Activated effector memory CD4-positive, alpha-beta T cell treated with Interleukin-2 at 50 U/mL for 16 hours (primary cell): ENCODE data around the gene DLK2.
"Not testable (repeated sequence)": the region's sequence is repeated elsewhere in the genome, so short reads cannot be mapped to it uniquely, and the experiment has no call there.

Experiments used
- DNase-seq: peaks from one replicate; pipeline ENCODE4 v3.0.0-alpha.2; 2020

Gene DLK2

DNA sequence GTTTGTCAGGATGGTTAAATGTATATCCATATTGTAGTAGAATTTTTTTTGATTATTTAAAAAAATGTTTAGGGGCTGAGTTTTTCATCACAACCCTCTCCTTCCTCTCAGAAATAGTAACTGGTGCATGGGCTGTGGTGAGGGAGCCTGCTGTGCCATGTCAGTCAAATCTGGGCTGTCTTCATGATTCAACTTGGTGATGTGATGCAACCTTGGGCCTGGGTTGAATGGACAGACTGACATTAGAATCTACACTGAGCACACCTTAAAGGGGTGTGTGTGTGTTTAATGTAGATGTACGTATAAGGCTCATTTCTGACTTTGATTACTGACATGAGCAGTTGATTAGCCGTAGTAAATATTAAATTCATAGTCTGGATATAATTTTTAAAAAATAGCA is 25.7 kb upstream of the DLK2 start:
- DNase-seq: no peak

DNA sequence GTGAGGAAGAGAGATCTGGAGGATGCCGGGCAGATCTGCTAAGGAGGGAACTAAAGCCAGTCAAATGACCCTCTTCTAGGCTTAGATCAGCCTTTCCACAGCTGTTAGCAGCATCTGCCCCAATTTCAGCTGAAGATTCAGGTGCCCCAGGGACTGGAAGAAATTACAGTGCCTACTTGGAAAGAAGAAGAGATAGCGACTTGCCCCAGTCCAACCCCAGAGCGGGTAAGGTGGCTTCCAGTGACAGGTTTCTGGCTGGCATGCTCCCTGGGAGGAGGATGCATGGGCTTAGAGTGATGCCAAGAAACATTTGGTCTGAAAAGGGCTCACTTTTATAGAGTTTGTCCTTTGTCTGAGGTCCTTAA is 22.6 kb upstream of the DLK2 start:
- no peak for DNase-seq

DNA sequence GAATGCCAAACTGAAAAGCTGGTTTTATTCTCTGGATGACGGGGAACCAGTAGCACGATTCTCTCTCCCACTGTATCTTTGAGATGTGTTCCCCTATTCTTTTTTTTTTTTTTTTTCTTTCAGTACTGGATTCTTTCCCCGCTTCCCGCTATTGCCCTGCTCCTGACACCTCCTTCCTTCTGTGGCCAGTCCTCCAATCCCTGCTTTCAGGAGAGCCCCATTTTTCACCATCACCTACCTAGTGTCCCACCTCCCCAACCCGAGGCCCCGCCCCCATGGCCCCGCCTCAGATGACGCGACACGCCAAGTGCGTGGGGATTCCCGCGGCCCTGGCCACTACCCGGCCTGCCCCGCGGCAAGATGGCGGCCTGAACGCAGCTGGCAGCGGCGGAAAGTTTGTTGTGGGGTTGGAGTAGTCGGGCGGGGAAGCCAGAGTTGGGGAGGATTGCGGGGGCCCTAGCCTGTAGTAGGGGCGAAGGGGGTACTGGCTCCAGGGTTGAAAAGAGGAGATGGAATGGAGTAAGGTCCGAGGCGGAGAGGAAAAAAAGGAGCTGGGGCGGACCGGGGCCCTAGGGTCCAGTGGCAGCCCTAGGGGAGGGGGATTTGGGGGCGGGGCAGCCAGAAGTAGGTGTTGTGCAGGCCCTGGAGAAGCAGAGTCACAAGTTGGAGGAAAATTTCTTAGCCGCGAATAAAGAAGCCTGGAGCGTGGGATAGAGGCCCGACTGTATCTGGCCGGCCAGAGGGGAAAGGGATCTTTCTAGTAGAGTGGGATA is 22.1 kb upstream of the DLK2 start, which contains the start of gene TJAP1:
TSS of gene TJAP1 (plus strand) at position 336 of the 773 bp plus-strand sequence. CDS start 21,432 bp downstream, outside the sequence.
- peak; percentile 93 for DNase-seq

DNA sequence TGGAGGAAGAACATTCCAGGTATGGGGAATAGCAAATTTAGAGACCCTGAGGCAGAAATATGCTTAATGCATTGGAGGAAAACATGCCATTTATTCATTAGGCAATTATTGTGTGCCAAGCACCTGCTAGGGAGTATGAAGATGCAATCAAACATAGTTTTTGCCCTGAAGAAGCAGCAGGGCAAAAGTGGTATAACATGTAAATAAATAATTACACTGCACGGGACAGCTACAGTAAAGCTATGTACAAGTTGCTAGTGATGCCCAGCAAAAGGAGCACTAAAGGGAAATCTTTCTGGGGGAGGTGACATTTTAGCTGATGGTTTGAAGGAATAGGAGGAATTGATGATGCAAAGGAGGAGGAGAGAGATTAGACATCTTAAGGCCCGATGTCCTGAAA is 21.4 kb upstream of the DLK2 start:
- no peak for DNase-seq

DNA sequence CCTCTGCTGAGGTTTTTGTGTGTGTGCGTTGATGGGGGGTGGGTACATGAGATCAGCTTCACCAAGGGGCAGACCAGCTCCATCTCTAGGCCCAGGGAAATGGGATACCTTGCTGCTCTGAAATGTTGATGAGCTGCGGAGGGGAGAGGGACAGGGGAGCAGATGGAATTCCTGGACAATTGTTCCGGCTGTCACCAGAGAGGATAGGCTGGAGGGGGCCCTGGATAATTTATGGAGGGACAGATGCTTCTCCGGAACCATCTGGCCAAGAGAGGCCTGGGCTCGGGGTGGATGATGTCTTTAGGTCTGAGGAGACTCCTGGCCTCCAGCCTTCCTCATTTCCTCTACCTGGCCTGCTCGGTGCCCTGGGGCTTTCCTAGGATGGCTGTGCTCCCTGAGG is 20.2 kb upstream of the DLK2 start:
- DNase-seq: no peak

- no peak for DNase-seq
Observed at GRCh38 chr6:43472515-43472914, 17.2 kb upstream of the DLK2 start.

DNA sequence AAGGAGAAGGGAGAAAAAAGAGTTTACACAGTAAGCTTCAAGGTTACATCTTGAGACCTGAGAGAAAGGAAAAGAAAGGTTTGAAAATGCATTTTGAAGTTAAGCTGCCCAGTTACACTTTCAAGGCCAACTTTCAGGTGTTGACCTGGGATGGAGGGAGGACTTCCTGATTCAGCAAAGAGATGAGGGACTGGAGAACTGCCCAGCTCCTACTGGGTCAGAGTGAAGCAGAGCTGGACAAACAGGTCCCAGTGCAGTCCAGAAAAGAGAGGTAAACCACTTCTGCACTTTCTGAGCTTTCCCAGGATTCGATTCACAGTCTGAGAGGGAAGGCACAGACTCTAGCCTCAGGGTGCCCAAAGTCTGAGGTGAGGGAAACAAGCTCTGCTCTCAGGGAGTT is 16.1 kb upstream of the DLK2 start:
- no peak for DNase-seq

GRCh38 chr6:43469947-43470346 is 14.6 kb upstream of the DLK2 start:
- no peak for DNase-seq

GRCh38 chr6:43468748-43469681 is 13.7 kb upstream of the DLK2 start:
- DNase-seq: no peak

DNA sequence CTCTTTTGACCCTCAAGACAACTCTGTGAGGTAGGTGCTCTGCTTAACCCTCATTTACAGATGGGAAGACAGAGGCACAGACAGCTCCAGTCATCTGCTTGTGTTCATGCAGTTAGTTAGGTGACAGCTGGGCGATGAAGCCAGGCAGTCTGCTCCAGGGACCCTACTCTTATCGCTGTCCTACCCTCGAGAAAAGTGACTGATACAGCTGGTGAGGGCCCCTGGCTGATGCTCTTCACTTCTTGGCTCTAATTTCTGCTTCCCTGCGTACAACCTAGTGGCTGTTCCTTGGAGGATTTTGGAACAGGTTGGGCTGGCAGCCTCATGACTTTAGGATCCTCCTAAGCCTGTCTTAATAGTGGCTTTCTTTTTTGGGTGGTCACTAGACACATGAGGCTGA is 12.9 kb upstream of the DLK2 start:
- no peak for DNase-seq

DNA sequence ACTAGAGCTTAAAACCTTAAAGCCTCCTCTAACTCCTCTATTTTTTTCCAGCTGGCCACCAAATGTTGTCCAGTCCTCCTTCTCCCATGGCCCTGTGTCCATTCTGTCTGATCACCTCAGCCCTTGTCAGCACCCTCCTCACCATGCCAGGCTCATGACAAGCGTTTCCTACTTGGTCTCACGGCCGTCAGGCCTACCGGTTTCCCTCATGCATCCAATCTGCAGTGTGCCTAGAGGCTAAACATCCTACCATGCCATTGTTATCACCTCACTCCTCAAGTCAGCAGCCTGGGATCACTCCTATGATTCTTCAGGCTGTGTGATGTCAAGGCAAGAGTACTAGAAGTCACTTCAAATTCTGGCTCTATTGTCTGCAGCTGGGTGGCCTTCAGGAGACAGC is 12.4 kb upstream of the DLK2 start:
- DNase-seq: no peak

DNA sequence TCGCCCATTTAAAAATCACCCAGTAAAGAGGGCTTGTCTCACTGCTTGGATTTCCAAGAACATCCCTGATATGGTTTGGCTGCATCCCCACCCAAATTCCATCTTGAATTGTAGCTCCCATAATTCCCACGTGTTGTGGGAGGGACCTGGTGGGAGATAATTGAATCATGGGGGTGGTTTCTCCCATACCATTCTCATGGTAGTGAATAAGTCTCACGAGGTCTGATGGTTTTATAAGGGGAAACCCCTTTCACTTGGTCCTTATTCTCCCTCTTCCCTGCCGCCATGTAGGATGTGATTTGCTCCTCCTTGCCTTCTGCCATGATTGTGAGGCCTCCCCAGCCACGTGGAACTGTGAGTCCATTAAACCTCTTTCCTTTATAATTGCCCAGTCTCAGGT is 11.9 kb upstream of the DLK2 start:
- not testable (repeated sequence) for DNase-seq

DNA sequence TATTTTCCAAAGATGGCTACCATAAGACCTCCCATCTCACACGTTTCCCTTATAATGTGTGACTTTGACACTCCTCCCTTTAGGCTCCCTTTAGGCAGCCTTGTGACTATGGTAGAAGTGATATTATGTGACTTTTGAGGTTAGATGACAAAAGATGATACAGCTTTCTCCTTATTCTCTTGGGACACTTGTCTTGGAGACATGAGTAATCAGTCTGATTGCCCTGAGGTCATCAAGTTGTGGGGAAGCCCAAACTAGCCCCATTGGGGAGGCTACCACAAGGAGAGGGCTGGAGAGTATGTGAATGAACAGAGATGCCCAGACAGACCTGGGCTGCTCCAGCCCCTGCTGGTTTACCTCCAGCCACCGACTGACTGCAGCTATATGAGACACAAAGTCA is 10.6 kb upstream of the DLK2 start:
- no peak for DNase-seq

- DNase-seq: no peak
Observed at GRCh38 chr6:43464337-43464736, 9.0 kb upstream of the DLK2 start.

GRCh38 chr6:43461936-43462335 is 6.6 kb upstream of the DLK2 start:
- DNase-seq: no peak

DNA sequence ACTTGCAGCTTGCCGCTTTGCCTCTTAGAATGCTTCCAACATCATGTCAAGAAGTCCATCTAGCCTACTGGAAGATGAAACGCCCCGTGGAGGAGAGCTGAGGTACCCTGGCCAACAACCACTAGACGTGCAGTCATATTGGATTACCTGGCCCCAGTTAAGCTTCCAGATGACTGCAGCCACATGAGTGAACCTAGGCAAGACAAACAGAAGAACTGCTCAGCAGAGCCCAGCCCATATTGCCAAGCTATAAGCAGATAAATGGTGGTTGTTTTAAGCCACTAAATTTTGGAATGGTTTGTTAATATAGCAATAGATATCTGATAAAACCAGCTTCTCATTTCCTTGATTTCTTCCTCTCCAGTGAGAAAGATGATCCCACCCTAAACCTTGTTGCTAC is 4.7 kb upstream of the DLK2 start:
- DNase-seq: no peak

- DNase-seq: no peak
Observed at GRCh38 chr6:43459535-43459934, 4.2 kb upstream of the DLK2 start.

DNA sequence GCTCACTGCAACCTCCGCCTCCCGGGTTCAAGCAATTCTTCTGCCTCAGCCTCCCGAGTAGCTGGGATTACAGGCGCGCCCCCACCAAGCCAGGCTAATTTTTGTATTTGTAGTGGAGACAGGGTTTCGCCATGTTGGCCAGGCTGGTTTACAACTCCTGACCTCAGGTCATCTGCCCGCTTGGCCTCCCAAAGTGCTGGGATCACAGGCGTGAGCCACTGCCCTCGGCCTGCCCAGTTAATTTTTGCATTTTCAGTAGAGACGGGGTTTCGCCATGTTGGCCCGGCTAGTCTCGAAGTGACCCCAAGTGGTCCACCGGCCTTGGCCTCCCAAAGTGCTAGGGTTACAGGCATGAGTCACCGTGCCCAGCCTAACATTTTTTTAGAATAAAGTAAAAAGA is 2.8 kb upstream of the DLK2 start:
- not testable (repeated sequence) for DNase-seq

DNA sequence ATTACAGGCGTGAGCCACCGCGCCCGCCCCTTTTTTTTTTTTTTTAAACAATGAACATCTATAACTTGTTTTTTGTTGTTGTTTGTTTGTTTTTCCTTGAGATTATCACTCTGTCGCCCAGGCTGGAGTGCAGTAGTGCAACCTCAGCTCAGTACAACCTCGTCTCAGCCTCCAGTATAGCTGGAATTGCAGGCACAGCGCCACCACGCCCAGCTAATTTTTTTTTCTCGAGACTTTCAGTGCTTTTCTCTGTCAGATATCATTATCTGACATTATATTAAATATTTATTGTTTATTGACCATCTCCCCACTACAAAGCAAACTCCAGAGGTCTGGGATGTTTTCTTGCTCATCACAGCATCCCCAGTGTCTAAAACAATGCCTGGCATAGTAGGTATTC is 2.3 kb upstream of the DLK2 start:
- no peak for DNase-seq

- DNase-seq: peak; percentile 9
Observed at GRCh38 chr6:43454696-43455530, 435 bp downstream of the DLK2 start.

GRCh38 chr6:43454290-43454695 is 1.1 kb downstream of the DLK2 start:
- DNase-seq: peak; percentile 44

GRCh38 chr6:43453831-43454230 is 1.5 kb downstream of the DLK2 start:
- no peak for DNase-seq

DNA sequence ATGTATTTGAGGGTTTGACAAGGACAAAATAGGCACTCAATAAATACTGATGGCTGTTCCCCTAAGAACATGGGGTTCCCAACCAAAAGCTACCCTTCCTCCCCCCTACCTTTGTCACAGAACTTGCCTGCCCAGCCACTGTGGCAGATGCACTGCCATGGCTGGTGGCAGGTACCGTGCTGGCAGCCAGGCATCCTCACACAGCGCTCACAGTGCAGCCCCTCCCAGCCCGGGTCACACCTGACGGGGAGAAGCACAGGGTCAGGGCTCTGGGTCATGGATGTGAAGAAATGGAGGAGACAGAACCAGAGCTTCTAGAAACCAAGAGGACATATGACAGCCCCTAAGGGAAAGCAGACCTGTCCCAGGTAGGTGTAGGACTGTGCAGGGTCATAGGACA is 2.5 kb downstream of the DLK2 start:
- no peak for DNase-seq
